GM06990 (cell line): ENCODE results near the gene ZBTB7C.

ENCODE experiments used
- DNase-seq: peaks from one replicate; pipeline ENCODE4 v3.0.0-alpha.2; 2011; ENCODE audit not compliant: insufficient read length; ENCODE audit errors: extremely low read depth
- H3K27me3 ChIP-seq: replicated peaks from 2 replicates; pipeline ENCODE4 v1.6.0; 2011; ENCODE audit warnings: low read length; ENCODE audit not compliant: control insufficient read depth, insufficient read depth
- H3K36me3 ChIP-seq: 2 replicates; pipeline ENCODE4 v1.5.1; 2011; ENCODE audit warnings: low read length; ENCODE audit not compliant: control insufficient read depth, insufficient read depth
- H3K4me3 ChIP-seq: replicated peaks from 2 replicates; pipeline ENCODE4 v1.5.1; 2011; ENCODE audit warnings: low read depth, mild to moderate bottlenecking, control low read depth, low read length
- TF ChIP-seq, protein P1 (sequence below): IDR thresholded peaks from 2 replicates; pipeline ENCODE4 v1.5.1; 2011; ENCODE audit warnings: low read length, control low read depth, mild to moderate bottlenecking, inconsistent platforms; ENCODE audit not compliant: insufficient read depth, poor library complexity, severe bottlenecking

ZBTB7C gene

DNA sequence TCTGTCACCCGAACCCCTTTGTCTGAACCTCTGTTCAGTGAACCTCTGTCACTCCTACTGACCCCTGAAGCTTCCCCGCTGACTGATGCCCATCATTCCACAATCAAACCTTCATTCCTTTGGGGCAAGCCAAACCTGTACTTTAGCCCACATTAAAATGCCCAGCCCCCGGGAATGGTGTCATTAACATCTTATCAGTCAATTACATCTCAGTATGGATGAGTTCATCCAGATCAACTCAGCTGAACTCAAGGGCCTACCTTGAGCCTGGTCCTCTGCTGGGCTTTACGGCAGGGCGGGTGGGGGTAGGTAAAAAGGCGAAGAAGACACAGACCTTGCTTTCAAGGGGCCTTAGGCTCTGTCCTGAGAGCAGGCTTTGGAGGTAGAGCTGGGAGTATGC lies 324.3 kb downstream of the ZBTB7C start:
- no peak overlapping the region for H3K4me3 ChIP-seq
- no peaks in the 10 kb centered on the region; the same call in none of the 2 replicates for H3K27me3 ChIP-seq
- TF ChIP-seq, protein P1, sequence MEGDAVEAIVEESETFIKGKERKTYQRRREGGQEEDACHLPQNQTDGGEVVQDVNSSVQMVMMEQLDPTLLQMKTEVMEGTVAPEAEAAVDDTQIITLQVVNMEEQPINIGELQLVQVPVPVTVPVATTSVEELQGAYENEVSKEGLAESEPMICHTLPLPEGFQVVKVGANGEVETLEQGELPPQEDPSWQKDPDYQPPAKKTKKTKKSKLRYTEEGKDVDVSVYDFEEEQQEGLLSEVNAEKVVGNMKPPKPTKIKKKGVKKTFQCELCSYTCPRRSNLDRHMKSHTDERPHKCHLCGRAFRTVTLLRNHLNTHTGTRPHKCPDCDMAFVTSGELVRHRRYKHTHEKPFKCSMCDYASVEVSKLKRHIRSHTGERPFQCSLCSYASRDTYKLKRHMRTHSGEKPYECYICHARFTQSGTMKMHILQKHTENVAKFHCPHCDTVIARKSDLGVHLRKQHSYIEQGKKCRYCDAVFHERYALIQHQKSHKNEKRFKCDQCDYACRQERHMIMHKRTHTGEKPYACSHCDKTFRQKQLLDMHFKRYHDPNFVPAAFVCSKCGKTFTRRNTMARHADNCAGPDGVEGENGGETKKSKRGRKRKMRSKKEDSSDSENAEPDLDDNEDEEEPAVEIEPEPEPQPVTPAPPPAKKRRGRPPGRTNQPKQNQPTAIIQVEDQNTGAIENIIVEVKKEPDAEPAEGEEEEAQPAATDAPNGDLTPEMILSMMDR = no peak
- H3K36me3 ChIP-seq = no peaks in the 10 kb centered on the region
- DNase-seq = no peak

GRCh38 chr18:48084041-48084757 lies 325.0 kb downstream of the ZBTB7C start:
- TF ChIP-seq, protein P1 = no peak

GRCh38 chr18:48080546-48080945 lies 328.6 kb downstream of the ZBTB7C start:
- TF ChIP-seq, protein P1 = no peak
- no peaks in the 10 kb centered on the region for H3K36me3 ChIP-seq
- H3K27me3 ChIP-seq = peaks cover 4% of the 10 kb centered on the region; the same call in 1 of the 2 replicates
- no peak overlapping the region for H3K4me3 ChIP-seq
- DNase-seq = no peak

More at GRCh38 chr18:48084041-48084757, 325.0 kb downstream of the ZBTB7C start:
- H3K36me3 ChIP-seq = no peaks in the 10 kb centered on the region
- H3K4me3 ChIP-seq = no peak overlapping the region
- no peak for DNase-seq
- no peaks in the 10 kb centered on the region; the same call in none of the 2 replicates for H3K27me3 ChIP-seq

GRCh38 chr18:48079885-48080284 lies 329.3 kb downstream of the ZBTB7C start:
- Histone ChIP-seq H3K4me3 (no peak overlapping the region), H3K36me3 (no peaks in the 10 kb centered on the region), H3K27me3 (peaks cover 4% of the 10 kb centered on the region; the same call in 1 of the 2 replicates)
- TF ChIP-seq, protein P1 = no peak
- no peak for DNase-seq

DNA sequence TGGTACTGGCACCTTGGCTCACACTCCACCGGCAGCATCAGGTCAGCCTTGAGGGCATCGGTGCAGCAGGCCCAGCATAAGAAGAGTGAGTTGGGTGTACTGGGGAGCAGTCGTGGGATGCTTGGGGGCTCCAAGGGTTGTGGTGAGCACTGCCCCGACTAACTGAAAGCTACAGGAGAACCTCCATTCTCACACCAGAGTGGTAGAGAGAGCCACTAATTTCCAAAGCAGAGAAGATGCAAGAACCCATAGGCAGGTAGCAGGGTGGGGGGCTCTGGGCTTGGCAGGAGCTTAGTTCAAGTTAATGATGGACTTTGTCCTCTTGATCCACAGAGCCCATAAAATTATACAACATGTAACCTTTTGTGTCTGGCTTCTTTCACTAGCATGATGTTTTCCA lies 330.7 kb downstream of the ZBTB7C start:
- TF ChIP-seq, protein P1 = no peak
- Histone ChIP-seq H3K27me3 (peaks cover 4% of the 10 kb centered on the region; the same call in 1 of the 2 replicates), H3K4me3 (no peak overlapping the region), H3K36me3 (no peaks in the 10 kb centered on the region)
- no peak for DNase-seq
